Kidney tubule cell (primary cell): ENCODE results near the gene BOLA1.
A peak's percentile ranks its signal among the peaks of the same experiment; 100 is the strongest.
"Not testable (repeated sequence)": the region's sequence is repeated elsewhere in the genome, so short reads cannot be mapped to it uniquely, and the experiment has no call there.

Source experiments
- DNase-seq: peaks from one replicate; pipeline ENCODE4 v3.0.0-alpha.2; 2018; ENCODE audit warnings: low spot score

Gene BOLA1

GRCh38 chr1:149931212-149931790 lies 31.9 kb downstream of the BOLA1 start:
- DNase-seq: peak; percentile 15

- DNase-seq: no peak
These were observed 33.1 kb downstream of the BOLA1 start for GRCh38 chr1:149932474-149932873.

- DNase-seq: no peak
These were observed 33.8 kb downstream of the BOLA1 start for GRCh38 chr1:149933208-149933607.

GRCh38 chr1:149934356-149934755 lies 35.0 kb downstream of the BOLA1 start:
- DNase-seq: no peak

GRCh38 chr1:149936170-149936991 lies 37.0 kb downstream of the BOLA1 start, which contains the start of gene MTMR11:
Gene MTMR11 (minus strand): TSS chr1:149936879. CDS start chr1:149936647, 232 bp downstream.
- DNase-seq: peak; percentile 53

GRCh38 chr1:149936992-149937705 lies 37.8 kb downstream of the BOLA1 start:
- peak; percentile 89 for DNase-seq

- no peak for DNase-seq
These were observed 38.4 kb downstream of the BOLA1 start for GRCh38 chr1:149937759-149938158.

GRCh38 chr1:149938668-149939003 lies 39.3 kb downstream of the BOLA1 start:
- not testable (repeated sequence) for DNase-seq

GRCh38 chr1:149940427-149940826 lies 41.1 kb downstream of the BOLA1 start:
- no peak for DNase-seq

GRCh38 chr1:149942207-149942606 lies 42.8 kb downstream of the BOLA1 start:
- DNase-seq: no peak

GRCh38 chr1:149942885-149943284 lies 43.5 kb downstream of the BOLA1 start:
- DNase-seq: no peak

- DNase-seq: no peak
These were observed 45.8 kb downstream of the BOLA1 start for GRCh38 chr1:149945206-149945605.

GRCh38 chr1:149949911-149950310 lies 50.5 kb downstream of the BOLA1 start:
- no peak for DNase-seq
